Brain microvascular endothelial cell (primary cell): Measurements from ENCODE around the gene COL12A1.

ENCODE experiments used
- DNase-seq: peaks from one replicate; pipeline ENCODE4 v3.0.0-alpha.2; 2020
- H3K27ac ChIP-seq: fragments of 250-450 bp; sonication (Bioruptor Pico); 2 replicates; pipeline ENCODE4 v1.5.1; 2020; ENCODE audit warnings: mild to moderate bottlenecking, moderate library complexity
- H3K27me3 ChIP-seq: fragments of 250-450 bp; sonication (Bioruptor Pico); replicated peaks from 2 replicates; pipeline ENCODE4 v1.5.1; 2020; ENCODE audit warnings: mild to moderate bottlenecking
- H3K36me3 ChIP-seq: fragments of 250-450 bp; sonication (Bioruptor Pico); replicated peaks from 2 replicates; pipeline ENCODE4 v1.5.1; 2020; ENCODE audit warnings: mild to moderate bottlenecking
- H3K4me3 ChIP-seq: 2 replicates; pipeline ENCODE4 v1.5.1; 2011; ENCODE audit warnings: low read depth, mild to moderate bottlenecking, control low read depth, low read length, moderate library complexity
- in situ Hi-C: cut with HindIII; loops from 2 replicates; pipeline ENCODE4 v1.10.0; 2017; ENCODE audit warnings: low sequenced_read_pairs, low pct_ligation_motif_present
- TF ChIP-seq, protein P1 (sequence below): IDR thresholded peaks from 2 replicates; pipeline ENCODE4 v1.5.1; 2011; ENCODE audit warnings: low read depth, mild to moderate bottlenecking, moderate library complexity, low read length, control low read depth, inconsistent platforms; ENCODE audit errors: missing control alignments

The COL12A1 gene

DNA sequence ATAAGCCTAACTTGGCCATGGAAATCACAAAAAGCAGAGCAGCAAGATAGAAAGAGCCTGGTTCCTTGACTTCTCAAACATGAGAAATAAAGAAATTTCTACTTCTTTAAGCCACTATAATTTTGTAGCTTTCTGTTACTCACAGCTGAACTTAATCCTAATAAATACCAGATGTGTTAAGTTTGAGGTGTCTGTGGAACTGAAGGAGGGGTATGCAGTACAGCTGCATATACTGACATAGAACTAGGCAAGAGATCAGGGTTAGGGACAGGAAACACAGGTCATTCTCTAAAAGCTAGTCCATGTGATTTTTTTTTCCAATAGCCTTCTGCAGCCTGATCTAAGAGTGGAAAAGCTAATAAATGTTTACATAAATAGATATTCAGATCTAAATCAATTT lies 123.9 kb downstream of the COL12A1 start:
- H3K27me3 ChIP-seq, result no peaks in the 10 kb centered on the region
- TF ChIP-seq, protein P1, sequence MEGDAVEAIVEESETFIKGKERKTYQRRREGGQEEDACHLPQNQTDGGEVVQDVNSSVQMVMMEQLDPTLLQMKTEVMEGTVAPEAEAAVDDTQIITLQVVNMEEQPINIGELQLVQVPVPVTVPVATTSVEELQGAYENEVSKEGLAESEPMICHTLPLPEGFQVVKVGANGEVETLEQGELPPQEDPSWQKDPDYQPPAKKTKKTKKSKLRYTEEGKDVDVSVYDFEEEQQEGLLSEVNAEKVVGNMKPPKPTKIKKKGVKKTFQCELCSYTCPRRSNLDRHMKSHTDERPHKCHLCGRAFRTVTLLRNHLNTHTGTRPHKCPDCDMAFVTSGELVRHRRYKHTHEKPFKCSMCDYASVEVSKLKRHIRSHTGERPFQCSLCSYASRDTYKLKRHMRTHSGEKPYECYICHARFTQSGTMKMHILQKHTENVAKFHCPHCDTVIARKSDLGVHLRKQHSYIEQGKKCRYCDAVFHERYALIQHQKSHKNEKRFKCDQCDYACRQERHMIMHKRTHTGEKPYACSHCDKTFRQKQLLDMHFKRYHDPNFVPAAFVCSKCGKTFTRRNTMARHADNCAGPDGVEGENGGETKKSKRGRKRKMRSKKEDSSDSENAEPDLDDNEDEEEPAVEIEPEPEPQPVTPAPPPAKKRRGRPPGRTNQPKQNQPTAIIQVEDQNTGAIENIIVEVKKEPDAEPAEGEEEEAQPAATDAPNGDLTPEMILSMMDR, result no peak
- no peak overlapping the region for H3K4me3 ChIP-seq
- peaks cover 8% of the 10 kb centered on the region for H3K36me3 ChIP-seq
- no peak for DNase-seq
- in situ Hi-C loops, result no loop called here
- no peak overlapping the region for H3K27ac ChIP-seq

DNA sequence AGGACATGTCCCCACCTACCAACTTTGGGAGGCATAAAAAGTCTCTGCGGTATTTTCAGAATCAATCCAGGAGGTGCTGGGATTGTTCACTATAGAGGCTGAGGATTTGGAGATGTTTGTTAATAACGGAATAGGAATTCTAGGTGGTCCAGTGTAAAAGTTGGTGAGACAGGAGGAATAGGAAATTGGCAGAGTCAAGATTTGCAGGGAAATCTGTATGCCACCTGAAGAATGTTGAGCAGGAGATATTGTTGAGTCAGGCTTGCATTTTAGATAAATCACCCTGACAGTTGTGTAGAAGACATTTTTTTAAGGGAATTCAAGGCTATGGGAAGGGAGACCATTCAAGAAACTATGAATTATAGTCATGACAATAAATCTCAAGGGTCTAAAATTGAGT lies 124.8 kb downstream of the COL12A1 start:
- Histone ChIP-seq H3K36me3 (peaks cover 8% of the 10 kb centered on the region), H3K27me3 (no peaks in the 10 kb centered on the region), H3K27ac (no peak overlapping the region), H3K4me3 (no peak overlapping the region)
- TF ChIP-seq, protein P1, result no peak
- no peak for DNase-seq
- in situ Hi-C loops, result no loop called here

DNA sequence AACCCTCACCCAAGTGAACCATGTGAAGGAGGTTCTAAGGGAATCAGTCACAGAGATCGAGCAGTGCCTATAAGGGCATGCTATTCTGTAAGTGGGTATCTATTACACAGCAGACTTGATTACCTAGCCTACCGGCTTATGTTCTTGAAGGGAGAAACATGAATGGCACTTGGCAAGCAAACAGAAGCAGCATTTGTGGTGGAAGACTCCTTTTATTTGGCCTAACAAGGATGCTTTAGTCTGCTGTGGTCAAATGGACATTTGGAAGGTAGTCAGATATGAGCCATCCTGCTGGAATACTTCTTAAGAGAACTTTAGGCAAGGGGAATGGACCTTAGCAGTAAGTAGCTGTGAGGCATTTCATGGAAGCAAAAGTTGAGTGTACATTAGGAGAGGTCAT lies 126.3 kb downstream of the COL12A1 start:
- no peak for DNase-seq
- H3K36me3 ChIP-seq, result no peaks in the 10 kb centered on the region

DNA sequence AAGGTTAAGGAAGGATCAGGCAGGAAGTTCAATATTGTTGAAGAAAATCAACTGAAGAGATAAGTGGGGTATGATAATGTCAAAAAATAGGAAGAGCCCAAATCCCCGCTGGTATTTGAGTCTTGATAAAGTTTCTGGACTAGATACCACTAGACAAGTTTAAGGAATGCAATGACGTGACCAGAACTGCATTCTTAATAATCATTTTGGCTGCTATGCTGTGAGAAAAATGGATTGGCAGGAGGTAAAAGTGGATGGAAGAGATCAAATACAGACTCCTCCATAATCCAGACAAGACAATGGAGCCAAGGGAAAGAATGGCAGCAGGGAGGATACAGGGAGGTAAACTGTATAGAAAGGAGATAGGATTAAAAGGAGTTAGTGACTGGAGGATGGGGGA lies 128.2 kb downstream of the COL12A1 start:
- Histone ChIP-seq H3K36me3 (no peaks in the 10 kb centered on the region), H3K27ac (no peak overlapping the region), H3K27me3 (no peaks in the 10 kb centered on the region), H3K4me3 (no peak overlapping the region)
- TF ChIP-seq, protein P1, result no peak
- in situ Hi-C loops, result no loop called here
- no peak for DNase-seq

More for the DNA sequence above, 126.3 kb downstream of the COL12A1 start:
- no peaks in the 10 kb centered on the region for H3K27me3 ChIP-seq
- TF ChIP-seq, protein P1, result no peak
- H3K27ac ChIP-seq, result no peak overlapping the region
- H3K4me3 ChIP-seq, result no peak overlapping the region
- in situ Hi-C loops, result no loop called here

DNA sequence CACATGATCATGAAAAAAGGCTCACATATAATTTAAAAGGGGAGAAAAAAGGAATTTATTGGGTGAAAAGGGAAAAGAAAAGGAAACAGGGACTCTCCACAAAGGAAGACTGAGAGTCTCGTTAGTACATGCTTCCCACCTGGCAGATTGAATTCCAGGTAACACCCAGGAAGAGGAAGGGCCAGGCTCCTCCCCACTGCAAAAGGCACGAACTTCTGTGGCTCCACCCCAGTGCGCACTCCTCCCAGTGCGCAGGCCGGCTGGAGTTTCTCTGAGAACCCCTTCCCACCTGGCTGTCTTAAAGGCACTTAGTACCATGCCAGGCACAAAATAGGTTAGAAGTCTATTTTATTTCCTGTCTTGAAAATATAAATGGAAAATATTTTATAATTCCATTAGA lies 129.8 kb downstream of the COL12A1 start:
- Histone ChIP-seq H3K27me3 (no peaks in the 10 kb centered on the region), H3K4me3 (no peak overlapping the region), H3K36me3 (no peaks in the 10 kb centered on the region), H3K27ac (no peak overlapping the region)
- DNase-seq, result no peak
- TF ChIP-seq, protein P1, result no peak
- in situ Hi-C loops, result no loop called here

DNA sequence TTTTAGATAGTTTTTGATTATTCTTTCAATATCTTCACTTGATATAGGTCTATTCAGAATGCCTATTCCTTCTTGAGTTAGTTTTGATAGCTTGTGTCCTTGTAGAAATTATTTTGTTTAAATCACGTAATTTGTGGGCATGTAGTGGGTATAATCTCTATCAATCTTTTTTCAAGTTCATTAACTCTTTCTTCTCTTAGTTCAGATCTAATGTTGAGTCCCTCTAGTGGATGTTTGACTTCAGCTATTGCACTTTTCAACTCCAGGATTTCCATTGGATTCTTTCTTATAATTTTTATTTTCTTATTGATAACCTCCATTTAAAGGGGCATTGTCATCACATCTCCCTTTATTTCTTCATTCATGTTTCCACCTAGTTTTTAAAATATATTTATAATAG lies 135.6 kb downstream of the COL12A1 start:
- in situ Hi-C loops, result no loop called here

More for the DNA sequence above, 135.6 kb downstream of the COL12A1 start:
- no peak overlapping the region for H3K4me3 ChIP-seq
- H3K36me3 ChIP-seq, result no peaks in the 10 kb centered on the region
- DNase-seq, result no peak
- H3K27ac ChIP-seq, result no peak overlapping the region
- TF ChIP-seq, protein P1, result no peak
- no peaks in the 10 kb centered on the region for H3K27me3 ChIP-seq
